HG02678 (cell line): ENCODE measurements around the gene PON3.

Experiments used
- ATAC-seq: cut with Tn5 transposase; IDR thresholded peaks from one replicate; pipeline ENCODE4 v1.9.1; 2021; ENCODE audit warnings: mild to moderate bottlenecking, moderate library complexity; ENCODE audit not compliant: unreplicated experiment

The PON3 gene

GRCh38 chr7:95309951-95310350, 86.2 kb downstream of the PON3 start:
- ATAC-seq: no peak
